22Rv1 (cell line): ENCODE results near the gene CASD1.

Source experiments
- CTCF ChIP-seq: fragments of 450-650 bp; IDR thresholded peaks from 2 replicates; pipeline ENCODE4 v1.5.1; 2017; ENCODE audit warnings: mild to moderate bottlenecking
- ZFX ChIP-seq: fragments of 450-650 bp; IDR thresholded peaks from 2 replicates; pipeline ENCODE4 v1.6.1; 2017; ENCODE audit warnings: antibody characterized with exemption, borderline replicate concordance

DNA sequence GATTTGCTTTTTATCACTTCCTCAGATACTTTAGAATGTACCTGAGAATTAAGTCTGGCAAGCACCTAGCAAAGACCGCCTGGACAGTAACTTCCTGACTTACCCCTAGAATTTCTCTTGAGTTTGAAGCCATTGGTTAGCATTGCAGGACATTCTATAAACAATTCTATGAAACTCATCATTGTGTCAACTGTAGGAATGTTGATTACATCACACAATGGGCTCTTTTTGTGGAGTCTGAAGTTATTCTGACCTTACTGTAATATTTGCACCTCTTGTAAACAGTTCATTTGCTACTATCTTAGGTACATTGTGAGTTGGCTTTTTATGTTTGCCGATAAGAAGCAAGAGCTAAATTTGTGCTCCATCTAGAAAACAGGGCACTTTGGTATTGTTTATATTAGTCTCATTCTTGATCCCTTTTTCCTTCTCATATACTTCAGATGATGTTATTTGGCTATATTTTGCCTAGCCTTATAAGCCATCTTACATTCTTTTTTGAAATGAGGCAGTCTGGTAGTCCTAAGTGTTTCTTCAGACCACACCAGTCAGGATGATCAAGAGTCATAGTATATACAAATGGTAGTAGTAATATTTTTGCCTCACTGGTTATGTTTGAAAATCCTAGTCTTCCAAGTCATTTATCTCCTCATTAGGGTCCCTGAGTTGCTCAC lies 52.4 kb downstream of the CASD1 start:
- TF ChIP-seq CTCF (no peak), ZFX (no peak)
